ENCODE measurements around the gene IPO5. TPM values are rescaled to one million over a fixed set of nuclear protein-coding genes. Genes with fewer than 3 reads are reported as not detected.
A peak's percentile ranks its signal among the peaks of the same experiment; 100 is the strongest.
"Not testable (repeated sequence)": the region's sequence is repeated elsewhere in the genome, so short reads cannot be mapped to it uniquely, and the experiment has no call there.

The IPO5 gene
- total RNA-seq, 1 donor from 2014 or later = 161 TPM

GRCh38 chr13:97949316-97949715 lies 4.2 kb upstream of the IPO5 start:
- not testable (repeated sequence) for DNase-seq (ENCODE audit: low read depth)

- no peak for DNase-seq (ENCODE audit: low read depth)
Observed at GRCh38 chr13:97951376-97951775, 2.1 kb upstream of the IPO5 start.

- not testable (repeated sequence) for DNase-seq (ENCODE audit: low read depth)
Observed at GRCh38 chr13:97952831-97953230, 644 bp upstream of the IPO5 start.

GRCh38 chr13:97961340-97961739 lies 7.9 kb downstream of the IPO5 start:
- DNase-seq (ENCODE audit: low read depth) = no peak

GRCh38 chr13:97962887-97963286 lies 9.4 kb downstream of the IPO5 start:
- no peak for DNase-seq (ENCODE audit: low read depth)

- no peak for DNase-seq (ENCODE audit: low read depth)
Observed at GRCh38 chr13:97967226-97967625, 13.8 kb downstream of the IPO5 start.

GRCh38 chr13:97967948-97968347 lies 14.5 kb downstream of the IPO5 start:
- no peak for DNase-seq (ENCODE audit: low read depth)

GRCh38 chr13:97971519-97971918 lies 18.0 kb downstream of the IPO5 start:
- DNase-seq (ENCODE audit: low read depth) = no peak

GRCh38 chr13:97974773-97975172 lies 21.3 kb downstream of the IPO5 start:
- no peak for DNase-seq (ENCODE audit: low read depth)

- DNase-seq (ENCODE audit: low read depth) = no peak
Observed at GRCh38 chr13:97975280-97975847, 21.9 kb downstream of the IPO5 start.

GRCh38 chr13:97975848-97976609 lies 22.6 kb downstream of the IPO5 start:
- peak; percentile 40 for DNase-seq (ENCODE audit: low read depth)

- DNase-seq (ENCODE audit: low read depth) = peak; percentile 11
Observed at GRCh38 chr13:97976610-97977521, 23.4 kb downstream of the IPO5 start.

GRCh38 chr13:97977982-97978381 lies 24.5 kb downstream of the IPO5 start:
- DNase-seq (ENCODE audit: low read depth) = no peak

GRCh38 chr13:97978651-97979050 lies 25.2 kb downstream of the IPO5 start:
- peak; percentile 39 for DNase-seq (ENCODE audit: low read depth)

GRCh38 chr13:97979051-97979450 lies 25.6 kb downstream of the IPO5 start:
- DNase-seq (ENCODE audit: low read depth) = no peak

GRCh38 chr13:97979556-97979955 lies 26.1 kb downstream of the IPO5 start:
- no peak for DNase-seq (ENCODE audit: low read depth)

- peak; percentile 56 for DNase-seq (ENCODE audit: low read depth)
Observed at GRCh38 chr13:97982286-97982685, 28.8 kb downstream of the IPO5 start.

GRCh38 chr13:97986835-97987234 lies 33.4 kb downstream of the IPO5 start:
- DNase-seq (ENCODE audit: low read depth) = no peak

GRCh38 chr13:97999653-98000052 lies 46.2 kb downstream of the IPO5 start:
- DNase-seq (ENCODE audit: low read depth) = no peak

GRCh38 chr13:98004107-98004506 lies 50.6 kb downstream of the IPO5 start:
- DNase-seq (ENCODE audit: low read depth) = no peak

GRCh38 chr13:98004997-98005396 lies 51.5 kb downstream of the IPO5 start:
- DNase-seq (ENCODE audit: low read depth) = peak; percentile 18

- DNase-seq (ENCODE audit: low read depth) = no peak
Observed at GRCh38 chr13:98007001-98007400, 53.5 kb downstream of the IPO5 start.

GRCh38 chr13:98013241-98013640 lies 59.8 kb downstream of the IPO5 start:
- DNase-seq (ENCODE audit: low read depth) = no peak
